ENCODE measurements around the gene FGFR3.

Gene FGFR3

GRCh38 chr4:1756893-1757779 lies 36.0 kb upstream of the FGFR3 start:
- no peak for DNase-seq

- DNase-seq = no peak
Observed at GRCh38 chr4:1757836-1758235, 35.3 kb upstream of the FGFR3 start.

- DNase-seq = no peak
Observed at GRCh38 chr4:1758306-1759121, 34.6 kb upstream of the FGFR3 start.

GRCh38 chr4:1759170-1759817 lies 33.8 kb upstream of the FGFR3 start:
- DNase-seq = no peak

GRCh38 chr4:1759818-1760223 lies 33.3 kb upstream of the FGFR3 start:
- DNase-seq = no peak

- no peak for DNase-seq
Observed at GRCh38 chr4:1760521-1761071, 32.5 kb upstream of the FGFR3 start.

GRCh38 chr4:1761130-1761689 lies 31.9 kb upstream of the FGFR3 start:
- no peak for DNase-seq

GRCh38 chr4:1762264-1763010 lies 30.7 kb upstream of the FGFR3 start:
- no peak for DNase-seq

GRCh38 chr4:1763070-1763549 lies 30.0 kb upstream of the FGFR3 start:
- DNase-seq = no peak

- DNase-seq = no peak
Observed at GRCh38 chr4:1763550-1764080, 29.5 kb upstream of the FGFR3 start.

- DNase-seq = no peak
Observed at GRCh38 chr4:1764670-1765069, 28.4 kb upstream of the FGFR3 start.

- DNase-seq = no peak
Observed at GRCh38 chr4:1765409-1766072, 27.6 kb upstream of the FGFR3 start.

GRCh38 chr4:1766106-1767060 lies 26.7 kb upstream of the FGFR3 start:
- no peak for DNase-seq

- DNase-seq = no peak
Observed at GRCh38 chr4:1767061-1767769, 25.9 kb upstream of the FGFR3 start.

GRCh38 chr4:1767770-1768366 lies 25.2 kb upstream of the FGFR3 start:
- DNase-seq = no peak

GRCh38 chr4:1768367-1769034 lies 24.6 kb upstream of the FGFR3 start:
- DNase-seq = no peak

- DNase-seq = no peak
Observed at GRCh38 chr4:1769692-1770091, 23.4 kb upstream of the FGFR3 start.

GRCh38 chr4:1770245-1770644 lies 22.8 kb upstream of the FGFR3 start:
- DNase-seq = no peak

Measured in NCI-H524 treated with DMSO at 0.1 percent for 48 hours (cell line).